CD4-positive, alpha-beta T cell (primary cell): Measurements from ENCODE around the gene ATRNL1. TPM values are rescaled to one million over a fixed set of nuclear protein-coding genes. Genes with fewer than 3 reads are reported as not detected.

ENCODE experiments used
- ATAC-seq: fragments of 200-7000 bp; cut with Tn5 transposase; one replicate; pipeline ENCODE4 v1.10.0; 2022; ENCODE audit warnings: mild to moderate bottlenecking; ENCODE audit not compliant: poor library complexity
- CTCF ChIA-PET: fragments of 350-600 bp; sonication (Branson Sonifier 250); formaldehyde crosslinking; loops from one replicate; lab custom pipeline; 2021; ENCODE audit warnings: antibody characterized with exemption, inconsistent platforms; lab: Charles Lee
- POLR2A ChIA-PET: fragments of 350-600 bp; sonication (Branson Sonifier 250); formaldehyde crosslinking; loops from one replicate; lab custom pipeline; 2021; ENCODE audit warnings: antibody characterized with exemption, inconsistent platforms; lab: Charles Lee
- DNase-seq, 14 experiments: peaks; one replicate each; pipeline ENCODE4 v3.0.0-alpha.2; 2013 to 2020; ENCODE audit warnings: mixed read lengths in 2 of 14
- H3K27ac ChIP-seq, 2 donors: one replicate each; pipeline versions ENCODE4 v1.5.1 to v1.7.0; 2013; ENCODE audit warnings: low read length in 2 of 2, low read depth in 1 of 2, mild to moderate bottlenecking in 1 of 2
- H3K27me3 ChIP-seq, 2 experiments: 1 replicate in 1 of 2; 2 replicates in 1 of 2; pipeline versions ENCODE4 v1.6.1 to v1.7.0; 2013; ENCODE audit warnings: low read length in 2 of 2, control low read depth in 1 of 2, mild to moderate bottlenecking in 1 of 2, moderate library complexity in 1 of 2; ENCODE audit not compliant: insufficient read depth in 2 of 2, control insufficient read depth in 1 of 2
- H3K36me3 ChIP-seq: one replicate; pipeline ENCODE4 v1.6.1; 2013; ENCODE audit warnings: low read length, control low read depth; ENCODE audit not compliant: insufficient read depth
- H3K4me1 ChIP-seq: one replicate; pipeline ENCODE4 v1.6.1; 2013; ENCODE audit warnings: low read length, control low read depth; ENCODE audit not compliant: insufficient read depth
- H3K4me3 ChIP-seq: one replicate; pipeline ENCODE4 v1.5.1; 2013; ENCODE audit warnings: mild to moderate bottlenecking, low read length, moderate library complexity
- H3K9me3 ChIP-seq, 2 experiments: 1 replicate in 1 of 2; 2 replicates in 1 of 2; pipeline versions ENCODE4 v1.6.1 to v1.7.0; 2013; ENCODE audit warnings: low read length in 2 of 2, mild to moderate bottlenecking in 2 of 2, control low read depth in 1 of 2, moderate library complexity in 1 of 2; ENCODE audit not compliant: control insufficient read depth in 1 of 2, insufficient read depth in 1 of 2
- H3K27ac Mint-ChIP-seq: one replicate; pipeline ENCODE4 v1.8.0; 2020; ENCODE audit warnings: mixed read lengths
- H3K27me3 Mint-ChIP-seq: one replicate; pipeline ENCODE4 v1.8.0; 2021; ENCODE audit warnings: mixed read lengths
- H3K36me3 Mint-ChIP-seq: one replicate; pipeline ENCODE4 v1.8.0; 2021; ENCODE audit warnings: low read depth, mixed read lengths
- H3K4me1 Mint-ChIP-seq: one replicate; pipeline ENCODE4 v1.8.0; 2021; ENCODE audit warnings: low read depth, mixed read lengths
- H3K4me3 Mint-ChIP-seq: one replicate; pipeline ENCODE4 v1.8.0; 2020; ENCODE audit warnings: mild to moderate bottlenecking, mixed read lengths
- H3K9me3 Mint-ChIP-seq: one replicate; pipeline ENCODE4 v1.8.0; 2020; ENCODE audit warnings: mixed read lengths
- intact Hi-C, 2 experiments: fragments of 100-400 bp; cut with DNase I in 1 of 2; cut with micrococcal nuclease in 1 of 2; formaldehyde crosslinking; loops; one replicate each; pipeline versions ENCODE4 v1.15.1 to v1.9.0; 2023 to 2025; cut with DNase I, micrococcal nuclease
- total RNA-seq, 174 experiments: library from RNA in 2 of 174; stranded (reverse) in 2 of 174; gene quantifications; one replicate each; pipeline ENCODE4 v1.2.3 and lab custom pipeline; 2021 to 2026
- TF ChIP-seq, protein P1 (sequence below): fragments of 200-600 bp; IDR thresholded peaks from one replicate; pipeline ENCODE4 v1.8.0; 2022; ENCODE audit warnings: antibody characterized with exemption, mild to moderate bottlenecking

Gene ATRNL1
- total RNA-seq, 2 experiments from 2014 or later, result not detected

GRCh38 chr10:115065801-115066200, 27.4 kb upstream of the ATRNL1 start:
- ATAC-seq (no peak), DNase-seq (no peak)
- intact Hi-C loops, result no loop called here
- Histone ChIP-seq H3K27ac (no peak overlapping the region), H3K4me3 (no peak overlapping the region), H3K27me3 (peaks cover 0 to 4% of the 10 kb centered on the region in 2 experiments), H3K9me3 (no peaks in the 10 kb centered on the region), H3K36me3 (no peaks in the 10 kb centered on the region), H3K4me1 (no peaks in the 10 kb centered on the region)
- Mint-ChIP-seq H3K4me1 (no peaks in the 10 kb centered on the region), H3K9me3 (no peaks in the 10 kb centered on the region), H3K27me3 (peaks cover 54% of the 10 kb centered on the region), H3K36me3 (no peaks in the 10 kb centered on the region), H3K27ac (no peak overlapping the region), H3K4me3 (no peak overlapping the region)
- CTCF ChIA-PET, result no interaction called here
- TF ChIP-seq, protein P1, sequence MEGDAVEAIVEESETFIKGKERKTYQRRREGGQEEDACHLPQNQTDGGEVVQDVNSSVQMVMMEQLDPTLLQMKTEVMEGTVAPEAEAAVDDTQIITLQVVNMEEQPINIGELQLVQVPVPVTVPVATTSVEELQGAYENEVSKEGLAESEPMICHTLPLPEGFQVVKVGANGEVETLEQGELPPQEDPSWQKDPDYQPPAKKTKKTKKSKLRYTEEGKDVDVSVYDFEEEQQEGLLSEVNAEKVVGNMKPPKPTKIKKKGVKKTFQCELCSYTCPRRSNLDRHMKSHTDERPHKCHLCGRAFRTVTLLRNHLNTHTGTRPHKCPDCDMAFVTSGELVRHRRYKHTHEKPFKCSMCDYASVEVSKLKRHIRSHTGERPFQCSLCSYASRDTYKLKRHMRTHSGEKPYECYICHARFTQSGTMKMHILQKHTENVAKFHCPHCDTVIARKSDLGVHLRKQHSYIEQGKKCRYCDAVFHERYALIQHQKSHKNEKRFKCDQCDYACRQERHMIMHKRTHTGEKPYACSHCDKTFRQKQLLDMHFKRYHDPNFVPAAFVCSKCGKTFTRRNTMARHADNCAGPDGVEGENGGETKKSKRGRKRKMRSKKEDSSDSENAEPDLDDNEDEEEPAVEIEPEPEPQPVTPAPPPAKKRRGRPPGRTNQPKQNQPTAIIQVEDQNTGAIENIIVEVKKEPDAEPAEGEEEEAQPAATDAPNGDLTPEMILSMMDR, result no peak
- POLR2A ChIA-PET, result no interaction called here

- Histone ChIP-seq H3K4me1 (no peaks in the 10 kb centered on the region), H3K27ac (no peak overlapping the region), H3K9me3 (no peaks in the 10 kb centered on the region), H3K36me3 (no peaks in the 10 kb centered on the region), H3K27me3 (peaks cover 0 to 4% of the 10 kb centered on the region in 2 experiments), H3K4me3 (no peak overlapping the region)
- no peaks in the 10 kb centered on the region for H3K4me1 Mint-ChIP-seq
- TF ChIP-seq, protein P1, result no peak
- ChIA-PET CTCF (no interaction called here), POLR2A (no interaction called here)
- no peaks in the 10 kb centered on the region for H3K9me3 Mint-ChIP-seq
- H3K27me3 Mint-ChIP-seq, result peaks cover 49% of the 10 kb centered on the region
- intact Hi-C loops, result no loop called here
- DNase-seq (no peak), ATAC-seq (no peak)
- H3K36me3 Mint-ChIP-seq, result no peaks in the 10 kb centered on the region
- H3K27ac Mint-ChIP-seq, result no peak overlapping the region
- H3K4me3 Mint-ChIP-seq, result no peak overlapping the region
Measured at GRCh38 chr10:115066528-115066927, 26.6 kb upstream of the ATRNL1 start.

GRCh38 chr10:115073796-115074195, 19.4 kb upstream of the ATRNL1 start:
- peaks cover 0 to 4% of the 10 kb centered on the region in 2 experiments for H3K9me3 ChIP-seq
- Mint-ChIP-seq H3K27ac (no peak overlapping the region), H3K36me3 (no peaks in the 10 kb centered on the region), H3K9me3 (no peaks in the 10 kb centered on the region), H3K4me1 (no peaks in the 10 kb centered on the region), H3K27me3 (peaks cover 37% of the 10 kb centered on the region), H3K4me3 (no peak overlapping the region)
- no peak overlapping the region for H3K27ac ChIP-seq
- H3K4me3 ChIP-seq, result no peak overlapping the region
- ChIA-PET CTCF (no interaction called here), POLR2A (no interaction called here)
- no peaks in the 10 kb centered on the region for H3K4me1 ChIP-seq
- ATAC-seq (no peak), DNase-seq (no peak)
- intact Hi-C loops, result no loop called here
- peaks cover 0 to 3% of the 10 kb centered on the region in 2 experiments for H3K27me3 ChIP-seq
- TF ChIP-seq, protein P1, result no peak
- no peaks in the 10 kb centered on the region for H3K36me3 ChIP-seq
